Brain pericyte (primary cell): Measurements from ENCODE around the gene ATP6V0E1.
"Not testable (repeated sequence)": the region's sequence is repeated elsewhere in the genome, so short reads cannot be mapped to it uniquely, and the experiment has no call there.

Experiments used
- DNase-seq: peaks from one replicate; pipeline ENCODE4 v3.0.0-alpha.2; 2012; ENCODE audit warnings: low read depth, low spot score

Gene ATP6V0E1

GRCh38 chr5:173075970-173076369 lies 92.4 kb downstream of the ATP6V0E1 start:
- no peak for DNase-seq

GRCh38 chr5:173076471-173076870 lies 92.9 kb downstream of the ATP6V0E1 start:
- not testable (repeated sequence) for DNase-seq

GRCh38 chr5:173078878-173079277 lies 95.3 kb downstream of the ATP6V0E1 start:
- no peak for DNase-seq
